ENCODE data around the gene DHRS1.

Gene DHRS1

GRCh38 chr14:24280797-24281460 lies 18.7 kb downstream of the DHRS1 start:
- no peak for DNase-seq

- DNase-seq, result peak; percentile 65 to 68
Measured at GRCh38 chr14:24279301-24280186, 20.0 kb downstream of the DHRS1 start.

GRCh38 chr14:24278424-24278823 lies 21.2 kb downstream of the DHRS1 start:
- no peak for DNase-seq

- DNase-seq, result peak in 1 of 2 experiments; percentile 39
Measured at GRCh38 chr14:24277606-24278321, 21.8 kb downstream of the DHRS1 start.

- DNase-seq, result no peak
Measured at GRCh38 chr14:24277071-24277470, 22.5 kb downstream of the DHRS1 start.

GRCh38 chr14:24274101-24274543 lies 25.5 kb downstream of the DHRS1 start:
- peak; percentile 61 to 67 for DNase-seq

GRCh38 chr14:24273422-24273998 lies 26.1 kb downstream of the DHRS1 start:
- no peak for DNase-seq

- no peak for DNase-seq
Measured at GRCh38 chr14:24272467-24272866, 27.1 kb downstream of the DHRS1 start.

- DNase-seq, result no peak
Measured at GRCh38 chr14:24271834-24272263, 27.7 kb downstream of the DHRS1 start.

- DNase-seq, result peak; percentile 89 to 91
Measured at GRCh38 chr14:24271134-24271833, 28.3 kb downstream of the DHRS1 start, which contains the start of gene RABGGTA. Gene RABGGTA, minus strand, starts transcription at chr14:24271597. Its CDS starts 482 bp downstream, at chr14:24271115.

GRCh38 chr14:24270537-24271133 lies 28.9 kb downstream of the DHRS1 start:
- no peak for DNase-seq

- DNase-seq, result no peak
Measured at GRCh38 chr14:24269910-24270536, 29.6 kb downstream of the DHRS1 start.

- DNase-seq, result no peak
Measured at GRCh38 chr14:24269368-24269767, 30.2 kb downstream of the DHRS1 start.

- DNase-seq, result no peak
Measured at GRCh38 chr14:24268225-24268624, 31.4 kb downstream of the DHRS1 start.

GRCh38 chr14:24267516-24267915 lies 32.1 kb downstream of the DHRS1 start:
- DNase-seq, result no peak

GRCh38 chr14:24266344-24267244 lies 33.0 kb downstream of the DHRS1 start:
- DNase-seq, result no peak

- no peak for DNase-seq
Measured at GRCh38 chr14:24264298-24264697, 35.3 kb downstream of the DHRS1 start.

GRCh38 chr14:24263848-24264247 lies 35.7 kb downstream of the DHRS1 start:
- no peak for DNase-seq

GRCh38 chr14:24262821-24263733 lies 36.5 kb downstream of the DHRS1 start, which contains the start of gene TGM1:
Gene TGM1, minus strand, starts transcription at chr14:24263177. Its CDS starts 825 bp downstream, at chr14:24262352.
- DNase-seq, result no peak
